Measurements from ENCODE around the gene NCF4. TPM values are rescaled to one million over a fixed set of nuclear protein-coding genes. Genes with fewer than 3 reads are reported as not detected.

Gene NCF4
- total RNA-seq, 1 donor = 0.36 TPM

DNA sequence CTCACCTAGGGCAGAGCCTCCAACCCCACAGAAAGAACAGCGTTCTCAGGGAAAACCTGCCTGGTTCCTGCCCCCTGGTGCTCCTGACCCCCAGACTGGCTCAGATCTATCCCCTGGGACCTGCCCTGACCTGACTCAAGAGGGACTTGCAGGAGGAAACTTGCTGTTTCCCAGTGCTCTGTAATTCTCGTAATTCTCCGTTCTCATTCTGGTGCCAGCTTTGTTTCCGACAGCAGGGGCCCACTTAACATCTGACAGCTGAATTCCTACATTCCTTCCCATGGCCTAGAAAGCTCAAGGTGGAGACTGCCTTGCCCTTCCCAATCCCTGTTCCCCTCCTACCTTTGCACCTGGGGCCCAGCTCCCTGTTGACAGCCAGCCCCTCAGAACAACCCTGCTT is 40.1 kb downstream of the NCF4 start:
- no peak overlapping the region for H3K4me3 ChIP-seq (ENCODE audit: insufficient read depth, low read length)
- peaks cover 65% of the 10 kb centered on the region for H3K27me3 ChIP-seq (ENCODE audit: insufficient read depth, low read length)
- no peak overlapping the region for H2AFZ ChIP-seq (ENCODE audit: low read length)

DNA sequence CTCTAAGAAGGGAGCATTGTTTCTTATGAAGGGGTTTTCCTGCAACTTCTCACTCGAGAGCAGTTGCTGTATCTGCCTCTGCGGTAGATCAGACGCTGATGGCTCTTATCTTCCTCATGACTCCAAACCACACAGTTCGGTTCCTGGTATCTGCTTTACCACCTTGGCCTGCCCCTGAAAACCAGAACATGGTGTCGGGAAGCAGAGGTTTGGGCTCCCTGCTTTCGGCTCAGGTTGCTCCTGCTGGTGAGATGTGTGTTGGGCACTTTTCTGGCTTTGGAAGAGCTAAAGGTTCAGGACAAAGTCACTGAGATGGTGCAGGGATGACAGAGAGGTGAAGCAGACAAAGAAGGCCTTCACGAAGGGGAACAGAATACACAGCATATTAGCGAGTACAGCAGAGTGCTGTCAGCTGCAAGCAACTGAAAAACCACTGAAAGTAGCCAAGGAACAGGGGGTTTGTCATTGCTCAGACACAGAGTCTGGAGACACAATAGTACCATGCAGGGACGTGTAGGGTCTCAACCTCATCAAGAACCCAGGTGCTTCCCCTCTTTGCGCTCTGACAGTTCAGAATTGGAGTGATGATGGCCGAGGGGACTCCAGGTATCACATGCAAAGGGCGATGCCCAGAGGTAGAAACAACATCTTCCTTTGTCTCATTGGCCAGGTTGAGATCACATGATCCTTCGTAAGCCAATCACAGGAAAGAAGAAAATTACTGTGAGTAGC is 40.8 kb downstream of the NCF4 start:
- Histone ChIP-seq H3K9me3 (ENCODE audit: low read depth, low read length) (no peaks in the 10 kb centered on the region), H3K4me2 (ENCODE audit: insufficient read depth, low read length) (no peak overlapping the region), H3K27me3 (ENCODE audit: insufficient read depth, low read length) (peaks cover 62% of the 10 kb centered on the region), H2AFZ (ENCODE audit: low read length) (no peak overlapping the region), H3K27ac (ENCODE audit: low read depth, low read length) (no peak overlapping the region), H3K4me1 (ENCODE audit: insufficient read depth, low read length) (no peaks in the 10 kb centered on the region), H3K79me2 (ENCODE audit: insufficient read depth, low read length) (no peaks in the 10 kb centered on the region), H3K36me3 (ENCODE audit: insufficient read depth, low read length) (no peaks in the 10 kb centered on the region), H4K20me1 (ENCODE audit: insufficient read depth, low read length) (no peaks in the 10 kb centered on the region), H3K4me3 (ENCODE audit: insufficient read depth, low read length) (no peak overlapping the region)
- TF ChIP-seq, protein P1, sequence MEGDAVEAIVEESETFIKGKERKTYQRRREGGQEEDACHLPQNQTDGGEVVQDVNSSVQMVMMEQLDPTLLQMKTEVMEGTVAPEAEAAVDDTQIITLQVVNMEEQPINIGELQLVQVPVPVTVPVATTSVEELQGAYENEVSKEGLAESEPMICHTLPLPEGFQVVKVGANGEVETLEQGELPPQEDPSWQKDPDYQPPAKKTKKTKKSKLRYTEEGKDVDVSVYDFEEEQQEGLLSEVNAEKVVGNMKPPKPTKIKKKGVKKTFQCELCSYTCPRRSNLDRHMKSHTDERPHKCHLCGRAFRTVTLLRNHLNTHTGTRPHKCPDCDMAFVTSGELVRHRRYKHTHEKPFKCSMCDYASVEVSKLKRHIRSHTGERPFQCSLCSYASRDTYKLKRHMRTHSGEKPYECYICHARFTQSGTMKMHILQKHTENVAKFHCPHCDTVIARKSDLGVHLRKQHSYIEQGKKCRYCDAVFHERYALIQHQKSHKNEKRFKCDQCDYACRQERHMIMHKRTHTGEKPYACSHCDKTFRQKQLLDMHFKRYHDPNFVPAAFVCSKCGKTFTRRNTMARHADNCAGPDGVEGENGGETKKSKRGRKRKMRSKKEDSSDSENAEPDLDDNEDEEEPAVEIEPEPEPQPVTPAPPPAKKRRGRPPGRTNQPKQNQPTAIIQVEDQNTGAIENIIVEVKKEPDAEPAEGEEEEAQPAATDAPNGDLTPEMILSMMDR (IDR thresholded peaks at IDR 0.05; ENCODE audit: extremely low read depth, low read depth, low read length) = no peak
- DNase-seq (ENCODE audit: insufficient read length, low spot score, missing footprints) = no peak

More for the DNA sequence above, 40.1 kb downstream of the NCF4 start:
- no peaks in the 10 kb centered on the region for H3K79me2 ChIP-seq (ENCODE audit: insufficient read depth, low read length)
- H3K4me1 ChIP-seq (ENCODE audit: insufficient read depth, low read length) = no peaks in the 10 kb centered on the region
- H3K9me3 ChIP-seq (ENCODE audit: low read depth, low read length) = no peaks in the 10 kb centered on the region
- no peak overlapping the region for H3K4me2 ChIP-seq (ENCODE audit: insufficient read depth, low read length)
- TF ChIP-seq, protein P1 (IDR thresholded peaks at IDR 0.05; ENCODE audit: extremely low read depth, low read depth, low read length) = no peak
- no peaks in the 10 kb centered on the region for H3K36me3 ChIP-seq (ENCODE audit: insufficient read depth, low read length)
- H4K20me1 ChIP-seq (ENCODE audit: insufficient read depth, low read length) = no peaks in the 10 kb centered on the region
- no peak for DNase-seq (ENCODE audit: insufficient read length, low spot score, missing footprints)
- no peak overlapping the region for H3K27ac ChIP-seq (ENCODE audit: low read depth, low read length)

DNA sequence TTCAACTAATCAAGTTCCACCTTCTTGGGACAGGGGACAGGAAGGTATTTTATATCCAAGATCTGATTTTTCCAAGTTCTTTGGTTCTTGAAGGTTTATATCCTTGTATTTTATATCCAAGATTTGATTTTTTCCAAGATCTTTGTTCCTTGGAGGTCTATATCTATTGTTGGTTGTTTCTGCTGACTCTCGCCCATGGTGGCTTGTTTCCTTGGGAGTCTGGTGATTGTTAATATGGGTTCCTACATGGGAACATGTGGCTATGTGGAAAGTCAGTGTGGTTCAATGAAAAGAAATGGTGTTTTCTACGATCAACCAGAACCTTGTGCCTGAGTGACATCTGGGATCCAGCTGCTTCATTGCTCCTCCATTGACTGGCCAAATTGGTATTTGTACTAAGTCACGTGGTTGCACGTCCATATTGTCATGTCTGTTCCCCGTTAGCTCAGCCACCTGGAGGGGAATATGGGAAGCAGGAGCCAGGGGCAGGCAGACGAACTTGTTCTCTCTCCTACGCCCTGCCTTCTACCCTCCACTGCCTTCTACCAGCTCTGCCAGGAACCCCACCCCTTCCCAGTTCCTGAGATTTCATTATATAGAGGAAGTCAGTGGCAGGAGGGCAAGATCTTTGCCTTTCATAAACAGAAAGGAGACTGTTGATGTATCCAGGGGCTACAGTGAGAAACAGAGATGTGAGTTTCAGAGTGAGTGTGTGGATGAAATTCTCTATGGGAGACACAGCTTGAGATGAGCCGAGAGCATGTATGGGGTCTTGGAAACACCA is 41.5 kb downstream of the NCF4 start:
- TF ChIP-seq, protein P1 (IDR thresholded peaks at IDR 0.05; ENCODE audit: extremely low read depth, low read depth, low read length) = no peak
- H3K27me3 ChIP-seq (ENCODE audit: insufficient read depth, low read length) = peaks cover 61% of the 10 kb centered on the region
- H2AFZ ChIP-seq (ENCODE audit: low read length) = no peak overlapping the region
- no peaks in the 10 kb centered on the region for H4K20me1 ChIP-seq (ENCODE audit: insufficient read depth, low read length)
- DNase-seq (ENCODE audit: insufficient read length, low spot score, missing footprints) = no peak
- H3K27ac ChIP-seq (ENCODE audit: low read depth, low read length) = no peak overlapping the region
- H3K4me3 ChIP-seq (ENCODE audit: insufficient read depth, low read length) = no peak overlapping the region
- no peaks in the 10 kb centered on the region for H3K79me2 ChIP-seq (ENCODE audit: insufficient read depth, low read length)
- H3K9me3 ChIP-seq (ENCODE audit: low read depth, low read length) = no peaks in the 10 kb centered on the region
- no peak overlapping the region for H3K4me2 ChIP-seq (ENCODE audit: insufficient read depth, low read length)
- no peaks in the 10 kb centered on the region for H3K36me3 ChIP-seq (ENCODE audit: insufficient read depth, low read length)
- H3K4me1 ChIP-seq (ENCODE audit: insufficient read depth, low read length) = no peaks in the 10 kb centered on the region

DNA sequence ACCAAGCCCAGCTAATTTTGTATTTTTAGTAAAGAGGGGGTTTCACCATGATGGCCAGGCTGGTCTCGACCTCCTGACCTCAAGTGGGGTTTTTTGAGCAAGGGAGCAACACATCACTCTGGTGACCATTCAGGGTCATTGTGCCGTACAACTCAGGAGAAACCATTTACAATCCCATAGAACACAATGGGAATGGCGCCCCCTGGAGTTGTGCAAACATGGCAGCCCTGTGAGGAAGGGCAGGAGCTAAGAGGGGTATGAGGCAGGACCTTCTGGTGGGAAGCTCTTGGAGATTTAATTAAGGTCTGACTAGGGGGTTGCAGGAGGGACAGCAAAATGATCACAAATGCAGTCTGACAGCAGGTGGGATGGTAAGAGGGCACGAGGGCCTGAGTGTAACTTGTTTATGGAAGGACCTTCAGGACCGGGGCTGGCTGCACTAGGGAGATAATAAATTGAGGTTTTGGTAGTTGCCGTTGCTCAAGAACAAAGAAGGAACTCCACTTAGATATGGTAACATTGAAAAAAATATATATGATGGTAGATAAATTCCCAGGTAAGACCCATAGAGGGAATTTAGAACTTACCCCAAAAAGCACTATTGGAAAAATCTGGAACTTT is 43.6 kb downstream of the NCF4 start:
- peaks cover 49% of the 10 kb centered on the region for H3K27me3 ChIP-seq (ENCODE audit: insufficient read depth, low read length)
- no peaks in the 10 kb centered on the region for H3K36me3 ChIP-seq (ENCODE audit: insufficient read depth, low read length)
- H3K27ac ChIP-seq (ENCODE audit: low read depth, low read length) = no peak overlapping the region
- no peak overlapping the region for H3K4me3 ChIP-seq (ENCODE audit: insufficient read depth, low read length)
- no peaks in the 10 kb centered on the region for H4K20me1 ChIP-seq (ENCODE audit: insufficient read depth, low read length)
- no peak overlapping the region for H2AFZ ChIP-seq (ENCODE audit: low read length)
- H3K4me2 ChIP-seq (ENCODE audit: insufficient read depth, low read length) = no peak overlapping the region
- TF ChIP-seq, protein P1 (IDR thresholded peaks at IDR 0.05; ENCODE audit: extremely low read depth, low read depth, low read length) = peak; percentile 6
- no peaks in the 10 kb centered on the region for H3K9me3 ChIP-seq (ENCODE audit: low read depth, low read length)
- no peaks in the 10 kb centered on the region for H3K79me2 ChIP-seq (ENCODE audit: insufficient read depth, low read length)
- H3K4me1 ChIP-seq (ENCODE audit: insufficient read depth, low read length) = no peaks in the 10 kb centered on the region
- no peak for DNase-seq (ENCODE audit: insufficient read length, low spot score, missing footprints)

All from osteoblast (primary cell).